SIG-M5 treated with dmso at 0.1 percent for 504 hours (cell line): ENCODE data around the gene DCST1.

ENCODE experiments used
- DNase-seq: peaks from one replicate; lab custom pipeline; 2025; ENCODE audit not compliant: unreplicated experiment; lab: John Stamatoyannopoulos, UW

Gene DCST1

DNA sequence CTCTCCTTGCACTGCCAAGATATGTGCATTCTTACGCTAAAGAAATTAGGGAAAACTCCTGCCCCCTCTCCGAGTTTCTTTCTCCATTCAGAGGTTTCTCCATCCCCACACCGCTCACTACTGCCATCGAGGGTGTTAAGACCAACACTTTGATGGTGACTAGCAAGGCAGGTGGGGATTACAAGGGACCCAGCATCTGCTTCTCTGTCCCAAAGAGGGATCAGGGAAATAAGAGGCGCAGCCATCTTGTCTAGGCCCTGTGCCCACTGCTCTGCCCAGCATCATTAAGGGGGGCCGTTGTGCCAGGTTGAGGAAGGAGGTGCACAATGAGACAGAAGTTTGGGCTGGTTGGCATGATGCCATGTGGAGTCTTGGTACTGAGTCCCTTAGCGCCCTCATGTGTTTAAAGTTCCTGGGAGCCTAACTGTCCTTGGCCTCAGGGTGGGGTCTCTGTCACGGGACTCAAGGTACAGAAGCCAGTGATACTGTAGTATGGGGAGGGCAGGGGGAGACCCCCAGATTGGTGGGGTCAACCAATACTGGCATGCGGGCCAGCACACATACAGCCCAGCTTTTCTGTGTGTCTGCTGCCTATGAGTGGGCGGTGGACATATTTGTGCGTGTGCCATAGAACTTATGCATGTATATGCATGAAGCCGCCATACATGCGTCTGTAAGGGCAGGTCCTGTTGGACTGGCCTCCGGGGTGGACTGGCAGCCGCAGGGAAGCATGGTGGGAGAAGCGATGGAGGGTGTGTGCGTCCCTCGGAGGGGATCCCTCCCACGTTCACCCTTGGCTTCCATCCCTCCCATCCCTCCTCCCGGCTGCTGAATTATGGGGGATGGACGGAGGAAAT is 50.5 kb downstream of the DCST1 start:
- peak; percentile 69 for DNase-seq

GRCh38 chr1:155084722-155085503 is 51.3 kb downstream of the DCST1 start:
- peak; percentile 98 for DNase-seq

DNA sequence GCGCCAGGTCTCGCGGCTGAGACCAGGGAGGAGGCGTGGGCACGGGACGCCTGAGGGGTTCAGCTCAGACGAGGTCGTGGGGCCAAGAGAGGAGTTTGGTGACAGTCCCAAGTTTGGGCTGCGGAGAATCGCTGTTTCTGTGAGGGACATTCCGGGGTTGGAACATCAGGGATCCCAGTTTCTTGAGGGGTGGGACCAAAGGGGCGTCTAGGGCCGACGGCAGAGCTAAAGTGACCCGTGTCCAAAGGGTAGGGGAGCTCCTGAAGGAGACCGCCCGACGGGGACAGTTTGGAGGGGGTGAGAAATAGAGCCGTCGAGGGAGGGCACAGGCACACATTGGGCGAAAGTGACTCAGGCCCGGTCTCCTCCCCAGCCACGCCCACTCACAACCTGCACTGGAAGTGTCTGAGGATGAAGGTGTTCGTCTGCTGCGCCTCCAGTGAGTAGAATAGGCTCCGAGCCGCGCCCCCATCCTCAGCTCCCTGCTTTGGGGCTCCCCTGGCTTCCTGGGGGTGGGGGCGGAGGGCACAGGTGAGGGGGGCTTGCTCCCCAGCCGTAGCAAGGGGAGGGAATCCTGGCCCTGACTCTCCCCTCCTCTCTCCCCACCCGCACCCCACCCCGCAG is 52.0 kb downstream of the DCST1 start:
- DNase-seq: peak; percentile 66

DNA sequence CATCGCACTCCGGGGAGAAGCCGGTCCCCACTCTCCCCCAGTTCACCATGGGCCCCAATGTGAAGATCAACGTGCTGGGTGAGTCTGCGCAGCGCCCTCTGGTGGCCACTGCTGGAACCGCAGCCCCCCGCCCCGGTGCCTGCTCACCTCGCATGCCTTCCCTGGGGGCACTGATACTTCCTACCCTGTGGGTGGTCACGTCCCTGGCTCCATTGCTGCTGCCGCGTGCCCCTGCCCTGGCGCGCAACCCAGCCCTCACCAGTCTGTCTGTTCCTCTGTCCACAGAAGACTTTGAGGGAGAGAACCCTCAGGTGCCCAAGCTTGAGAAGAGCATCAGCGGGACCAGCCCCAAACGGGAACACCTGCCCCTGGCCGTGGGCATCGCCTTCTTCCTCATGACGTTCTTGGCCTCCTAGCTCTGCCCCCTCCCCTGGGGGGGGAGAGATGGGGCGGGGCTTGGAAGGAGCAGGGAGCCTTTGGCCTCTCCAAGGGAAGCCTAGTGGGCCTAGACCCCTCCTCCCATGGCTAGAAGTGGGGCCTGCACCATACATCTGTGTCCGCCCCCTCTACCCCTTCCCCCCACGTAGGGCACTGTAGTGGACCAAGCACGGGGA is 52.6 kb downstream of the DCST1 start:
- DNase-seq: peak; percentile 70

DNA sequence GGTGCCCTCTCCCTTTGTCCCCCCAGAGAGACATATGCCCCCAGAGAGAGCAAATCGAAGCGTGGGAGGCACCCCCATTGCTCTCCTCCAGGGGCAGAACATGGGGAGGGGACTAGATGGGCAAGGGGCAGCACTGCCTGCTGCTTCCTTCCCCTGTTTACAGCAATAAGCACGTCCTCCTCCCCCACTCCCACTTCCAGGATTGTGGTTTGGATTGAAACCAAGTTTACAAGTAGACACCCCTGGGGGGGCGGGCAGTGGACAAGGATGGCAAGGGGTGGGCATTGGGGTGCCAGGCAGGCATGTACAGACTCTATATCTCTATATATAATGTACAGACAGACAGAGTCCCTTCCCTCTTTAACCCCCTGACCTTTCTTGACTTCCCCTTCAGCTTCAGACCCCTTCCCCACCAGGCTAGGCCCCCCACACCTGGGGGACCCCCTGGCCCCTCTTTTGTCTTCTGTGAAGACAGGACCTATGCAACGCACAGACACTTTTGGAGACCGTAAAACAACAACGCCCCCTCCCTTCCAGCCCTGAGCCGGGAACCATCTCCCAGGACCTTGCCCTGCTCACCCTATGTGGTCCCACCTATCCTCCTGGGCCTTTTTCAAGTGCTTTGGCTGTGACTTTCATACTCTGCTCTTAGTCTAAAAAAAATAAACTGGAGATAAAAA is 53.4 kb downstream of the DCST1 start:
- no peak for DNase-seq

- DNase-seq: peak; percentile 71
Measured at GRCh38 chr1:155091071-155092051, 57.7 kb downstream of the DCST1 start.

DNA sequence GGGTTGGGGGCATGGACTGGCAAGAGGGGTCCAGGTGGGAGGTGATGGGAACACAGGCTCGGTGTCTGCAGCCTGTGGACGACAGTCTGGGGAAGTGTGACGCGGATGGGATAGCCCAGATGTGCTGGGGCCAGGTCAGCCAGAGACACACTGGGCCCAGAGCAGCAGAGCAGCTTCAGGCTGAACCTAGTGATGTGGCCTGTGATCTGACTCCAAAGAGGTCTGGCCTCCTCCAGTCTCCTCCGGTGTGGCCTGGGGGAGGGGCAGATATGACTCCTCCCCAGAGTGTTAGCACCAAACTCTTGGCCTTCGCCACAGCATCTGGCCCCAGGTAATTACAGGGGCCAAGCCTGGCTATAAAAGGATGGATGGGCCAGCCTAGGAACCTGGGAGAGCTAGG is 58.5 kb downstream of the DCST1 start:
- DNase-seq: no peak

DNA sequence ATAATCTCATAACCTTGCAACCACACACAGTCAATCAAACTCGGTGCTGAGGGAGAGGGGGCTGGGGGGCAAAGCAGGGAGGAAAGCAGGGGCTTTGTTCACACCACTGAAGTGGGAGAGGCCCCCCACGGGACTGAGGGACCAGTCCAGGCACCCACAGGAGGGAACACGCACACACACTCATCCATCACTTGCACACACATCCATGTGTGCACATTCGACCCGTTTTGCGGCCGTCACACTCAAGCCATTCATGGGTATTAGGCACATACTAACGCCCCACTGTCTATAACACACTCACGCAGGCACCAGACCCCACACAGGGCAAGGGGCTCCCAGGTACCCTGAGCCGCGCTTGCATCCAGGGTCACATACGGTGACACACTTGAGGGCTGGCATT is 59.0 kb downstream of the DCST1 start:
- no peak for DNase-seq

DNA sequence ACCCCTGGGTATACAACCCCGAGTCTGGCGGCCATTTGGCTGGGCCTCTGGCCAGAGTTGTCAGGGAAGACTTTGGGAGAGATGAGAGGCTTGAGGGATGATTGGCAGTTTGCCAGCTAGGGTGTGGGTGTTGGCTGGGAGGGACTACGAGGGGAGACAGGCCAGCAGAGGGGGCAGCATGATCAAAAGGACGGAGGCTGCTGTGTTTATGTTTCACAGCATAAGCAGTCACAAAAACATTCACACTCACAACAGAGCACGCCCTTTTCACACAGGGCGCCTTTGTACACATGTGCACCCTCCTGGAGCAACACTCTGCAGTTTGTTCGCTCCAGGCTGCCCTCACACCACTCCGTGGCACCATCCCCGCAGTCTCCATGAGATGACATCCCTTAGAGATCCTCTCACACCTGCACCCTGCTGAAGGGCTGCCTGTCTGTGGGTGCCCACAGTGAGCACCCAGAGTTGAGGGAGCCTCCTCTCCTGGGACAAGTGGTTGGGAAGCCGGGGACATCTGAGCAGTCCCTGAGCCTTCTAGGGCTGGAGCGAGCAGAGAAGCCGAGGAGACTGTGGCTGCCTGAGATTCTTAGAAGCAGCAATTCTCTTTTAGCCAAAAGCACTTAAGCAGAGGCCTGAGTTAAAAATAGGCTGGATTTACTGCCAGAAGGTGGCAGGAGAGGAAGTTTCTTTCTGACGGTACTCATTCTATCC is 60.4 kb downstream of the DCST1 start:
- DNase-seq: peak; percentile 51

DNA sequence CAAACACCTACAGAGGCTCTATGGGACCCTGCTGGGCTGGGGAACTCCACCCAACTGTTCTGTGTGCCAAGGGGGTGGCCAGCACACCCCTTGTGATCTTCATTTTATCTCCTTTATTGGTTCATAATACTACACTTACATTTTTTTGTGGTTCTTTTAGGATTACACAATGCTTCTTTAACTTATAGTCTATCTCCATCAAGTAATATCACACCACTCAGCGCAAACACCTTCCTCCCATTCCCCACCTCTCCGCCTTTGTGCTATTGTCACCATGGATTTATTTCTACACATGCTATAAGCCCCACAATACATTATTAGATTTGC is 61.0 kb downstream of the DCST1 start:
- no peak for DNase-seq

GRCh38 chr1:155099331-155099730 is 65.7 kb downstream of the DCST1 start:
- DNase-seq: no peak
